Suppressor macrophage treated with lipopolysaccharide for 4 hours (primary cell): ENCODE data around the gene CAPN2.
A peak's percentile ranks its signal among the peaks of the same experiment; 100 is the strongest.
"Not testable (repeated sequence)": the region's sequence is repeated elsewhere in the genome, so short reads cannot be mapped to it uniquely, and the experiment has no call there.

Experiments
- DNase-seq: peaks from one replicate; pipeline ENCODE4 v3.0.0-alpha.2; 2020

The CAPN2 gene

DNA sequence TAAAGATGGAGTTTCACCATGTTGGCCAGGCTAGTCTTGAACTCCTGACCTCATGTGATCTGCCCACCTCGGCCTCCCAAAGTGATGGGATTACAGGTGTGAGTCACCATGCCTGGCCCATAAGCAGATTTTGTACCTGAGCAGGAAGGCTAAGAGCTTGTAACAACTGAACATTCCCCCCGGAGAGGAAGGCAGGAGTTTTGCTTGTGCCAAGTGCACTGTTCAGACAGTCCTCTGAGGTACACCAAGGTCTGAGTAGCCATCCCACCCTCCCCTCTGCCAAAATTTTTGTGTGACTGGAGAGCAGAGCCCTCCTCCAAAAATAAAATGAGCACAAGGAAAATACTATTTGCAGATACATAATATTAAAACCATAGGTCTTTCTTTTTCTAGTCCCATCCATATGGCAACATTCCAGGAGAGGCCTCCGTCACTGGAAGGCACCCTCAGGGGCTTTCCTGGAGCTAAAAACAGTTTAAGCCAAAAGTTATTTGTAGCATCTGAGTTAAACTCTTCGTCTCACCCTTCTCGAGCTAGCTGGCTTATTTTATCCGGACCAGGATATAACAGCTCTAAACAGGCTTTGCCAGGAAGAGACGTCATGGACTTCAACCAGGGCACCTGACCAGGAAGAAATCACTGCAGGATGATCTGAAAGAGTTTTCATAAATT is 27.2 kb downstream of the CAPN2 start:
- DNase-seq = no peak

DNA sequence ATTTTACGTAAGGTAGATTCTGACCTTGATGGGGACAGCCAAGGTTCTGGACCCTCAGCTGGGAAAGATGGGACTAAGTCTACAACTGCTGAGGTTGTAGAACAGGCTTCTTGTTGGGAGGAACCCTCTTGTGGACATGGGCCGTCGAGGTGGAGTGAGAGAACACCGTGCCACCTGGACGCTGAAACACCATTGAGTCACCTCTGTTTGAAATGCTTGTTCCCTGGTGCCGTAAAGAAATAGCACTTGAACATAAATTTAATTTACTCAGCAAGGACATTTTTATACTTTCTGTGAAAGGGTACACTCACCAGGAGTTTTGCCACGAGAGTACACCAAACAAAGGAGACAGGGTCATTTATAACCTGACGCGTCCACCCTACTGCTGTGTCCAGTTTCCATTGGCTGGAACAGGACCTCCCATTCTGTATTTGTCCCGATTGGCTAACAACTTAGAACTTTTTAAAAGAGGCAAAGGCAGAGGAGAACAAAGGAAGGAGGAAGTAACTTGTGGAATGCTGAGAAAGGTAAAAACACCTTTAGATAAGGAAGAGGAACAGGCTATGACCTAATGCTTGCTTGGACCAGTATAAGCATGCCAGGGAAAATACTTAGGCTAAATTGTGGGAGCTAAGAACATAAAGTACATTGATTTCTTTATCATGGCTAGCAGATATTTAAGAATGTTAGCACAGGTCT is 27.8 kb downstream of the CAPN2 start:
- DNase-seq = not testable (repeated sequence)

DNA sequence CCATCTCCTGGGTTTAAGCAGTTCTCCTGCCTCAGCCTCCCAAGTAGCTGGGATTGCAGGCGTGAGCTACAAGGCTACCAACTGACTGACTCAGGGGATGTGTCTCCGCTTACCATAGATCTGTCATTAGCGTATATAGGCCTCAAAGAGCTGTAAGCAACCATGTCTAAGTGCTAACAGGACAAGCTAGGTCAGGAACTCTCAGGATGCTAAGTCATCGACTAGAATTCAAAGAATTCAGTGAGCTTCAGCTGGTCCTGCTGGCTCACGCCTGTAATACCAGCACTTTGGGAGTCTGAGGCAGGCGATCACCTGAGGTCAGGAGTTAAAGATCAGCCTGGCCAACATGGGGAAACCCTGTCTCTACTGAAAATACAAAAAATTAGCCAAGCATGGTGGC is 29.5 kb downstream of the CAPN2 start:
- no peak for DNase-seq

DNA sequence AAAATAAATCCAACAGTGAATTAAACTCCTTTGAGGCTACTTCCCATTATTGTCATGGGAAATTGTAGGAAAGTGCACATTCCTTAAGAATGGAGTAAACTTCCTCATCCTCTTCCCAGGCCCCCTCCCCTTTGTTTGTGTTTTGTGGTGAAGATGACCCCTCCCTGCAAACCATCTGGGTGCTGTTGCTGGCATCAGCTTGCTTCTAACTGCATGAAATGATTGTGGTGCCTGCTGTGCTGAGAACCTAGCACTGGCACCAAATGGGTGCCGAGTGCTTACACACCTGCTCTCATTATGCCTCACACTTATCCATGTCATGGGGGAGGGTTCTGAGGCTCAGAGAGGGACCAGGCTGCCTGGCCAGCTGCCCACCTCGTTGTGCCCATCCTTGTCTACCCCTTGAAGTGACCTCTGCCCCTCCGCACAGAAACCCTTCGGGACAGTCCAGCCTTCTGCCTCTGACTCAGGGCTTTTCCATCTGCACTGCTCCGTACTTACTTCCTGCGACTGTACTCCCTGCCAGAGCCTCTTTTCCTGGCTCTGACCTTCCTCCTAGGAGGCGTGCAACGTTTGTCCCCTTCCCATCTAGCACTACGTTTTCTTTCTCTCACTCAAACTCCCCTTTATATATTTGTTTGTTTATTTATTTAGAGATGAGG is 30.6 kb downstream of the CAPN2 start:
- DNase-seq = no peak

DNA sequence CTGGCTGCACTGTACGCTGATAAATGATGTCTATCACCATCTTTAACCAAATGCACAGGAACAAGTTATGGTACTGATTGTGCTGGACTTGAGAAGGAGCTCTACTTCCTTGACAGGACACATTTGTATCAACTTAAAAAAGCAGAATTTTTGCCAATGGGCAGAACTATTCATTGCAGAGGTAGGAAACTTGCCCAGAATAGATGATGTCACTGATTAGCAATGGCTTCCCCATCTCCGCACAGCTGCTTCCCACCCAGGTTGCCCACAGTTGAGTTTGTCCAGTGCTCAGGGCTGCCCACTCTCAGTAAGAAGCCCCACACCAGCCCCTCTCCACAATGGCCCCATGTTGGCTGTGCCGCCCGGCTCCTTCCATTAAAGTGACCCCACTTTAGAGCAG is 33.4 kb downstream of the CAPN2 start:
- no peak for DNase-seq

DNA sequence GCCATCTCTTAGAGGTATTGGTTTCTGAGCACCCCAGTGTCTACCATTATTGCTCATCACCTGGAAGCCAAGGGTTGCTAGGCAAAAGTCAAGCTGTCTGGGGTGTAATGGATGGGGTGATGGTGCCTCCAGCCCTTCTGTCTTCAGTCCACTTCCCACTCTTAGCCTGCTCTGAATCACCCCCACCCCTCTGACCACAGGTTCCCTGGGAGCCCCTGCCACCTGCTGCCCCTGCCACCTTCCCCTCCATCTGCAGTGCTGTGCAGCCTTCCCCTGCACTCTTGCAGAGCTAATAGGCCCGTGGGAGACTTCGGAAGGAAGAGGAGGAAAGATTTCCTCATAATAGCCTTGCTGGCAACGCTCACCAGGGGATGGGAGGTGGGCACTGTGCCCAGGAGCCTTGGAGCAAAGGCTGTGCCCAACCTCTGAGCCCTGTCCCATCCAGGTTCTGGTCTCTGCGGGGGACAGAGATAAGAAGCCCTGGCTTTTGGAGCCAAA is 35.5 kb downstream of the CAPN2 start:
- no peak for DNase-seq

DNA sequence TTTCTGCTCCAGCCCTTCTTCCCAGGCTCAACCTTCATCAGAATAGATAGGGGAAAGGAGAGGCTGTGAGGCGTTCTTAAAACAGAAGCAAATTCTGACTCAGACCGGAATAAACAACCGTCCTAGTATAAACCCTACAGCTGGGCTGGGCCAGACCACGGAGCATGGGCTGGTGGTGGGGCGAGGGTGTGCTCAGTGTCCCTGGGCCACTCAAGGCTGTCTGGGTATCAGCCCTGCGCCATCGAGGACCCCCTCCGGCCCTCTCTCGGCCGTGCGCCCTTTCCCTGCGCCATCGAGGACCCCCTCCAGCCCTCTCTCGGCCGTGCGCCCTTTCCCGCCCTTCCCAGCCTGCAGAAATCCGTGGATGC is 36.0 kb downstream of the CAPN2 start:
- peak; percentile 55 for DNase-seq

DNA sequence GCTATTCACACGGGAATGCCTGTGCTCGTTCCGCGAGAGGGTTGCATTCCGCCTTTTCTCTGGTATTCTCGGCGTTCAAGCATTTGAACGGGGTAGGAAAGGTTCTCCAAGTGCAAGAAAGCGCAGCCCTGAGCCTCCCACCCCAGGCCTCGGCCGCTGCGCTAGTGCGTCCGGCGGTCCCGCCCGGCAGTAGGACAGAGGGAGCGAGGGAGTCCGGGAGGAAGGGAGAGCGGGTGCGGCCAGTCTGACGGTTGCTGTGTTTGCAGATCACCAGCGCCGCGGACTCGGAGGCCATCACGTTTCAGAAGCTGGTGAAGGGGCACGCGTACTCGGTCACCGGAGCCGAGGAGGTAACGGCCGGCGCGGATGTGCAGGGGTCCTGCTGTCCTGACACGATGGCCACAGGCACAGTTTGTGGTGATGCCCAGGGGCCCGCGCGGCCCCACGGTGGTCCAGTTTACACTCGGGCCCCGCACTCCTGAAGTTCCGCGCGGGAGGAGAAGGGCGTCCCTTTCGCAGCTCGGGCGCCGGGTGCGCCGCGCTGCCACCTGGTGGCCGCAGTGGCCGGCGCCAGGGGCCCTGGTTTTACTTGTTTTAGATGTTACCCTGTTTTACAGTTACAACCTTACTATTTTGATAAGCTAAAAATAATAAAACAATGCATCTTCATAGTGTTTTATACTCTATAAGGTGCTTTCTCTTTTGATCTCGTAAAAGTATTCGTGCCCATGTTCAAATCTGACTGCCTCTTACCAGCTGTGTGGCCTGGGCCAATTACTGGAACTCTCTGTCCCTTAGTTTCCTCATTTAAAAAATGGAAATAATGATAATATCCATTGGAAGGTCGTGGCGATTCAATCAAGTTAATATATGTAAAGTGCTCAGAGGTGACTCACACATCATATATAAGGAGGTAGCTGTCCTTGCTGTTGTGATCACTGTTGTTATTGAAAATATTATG is 36.7 kb downstream of the CAPN2 start:
- DNase-seq = peak; percentile 75

DNA sequence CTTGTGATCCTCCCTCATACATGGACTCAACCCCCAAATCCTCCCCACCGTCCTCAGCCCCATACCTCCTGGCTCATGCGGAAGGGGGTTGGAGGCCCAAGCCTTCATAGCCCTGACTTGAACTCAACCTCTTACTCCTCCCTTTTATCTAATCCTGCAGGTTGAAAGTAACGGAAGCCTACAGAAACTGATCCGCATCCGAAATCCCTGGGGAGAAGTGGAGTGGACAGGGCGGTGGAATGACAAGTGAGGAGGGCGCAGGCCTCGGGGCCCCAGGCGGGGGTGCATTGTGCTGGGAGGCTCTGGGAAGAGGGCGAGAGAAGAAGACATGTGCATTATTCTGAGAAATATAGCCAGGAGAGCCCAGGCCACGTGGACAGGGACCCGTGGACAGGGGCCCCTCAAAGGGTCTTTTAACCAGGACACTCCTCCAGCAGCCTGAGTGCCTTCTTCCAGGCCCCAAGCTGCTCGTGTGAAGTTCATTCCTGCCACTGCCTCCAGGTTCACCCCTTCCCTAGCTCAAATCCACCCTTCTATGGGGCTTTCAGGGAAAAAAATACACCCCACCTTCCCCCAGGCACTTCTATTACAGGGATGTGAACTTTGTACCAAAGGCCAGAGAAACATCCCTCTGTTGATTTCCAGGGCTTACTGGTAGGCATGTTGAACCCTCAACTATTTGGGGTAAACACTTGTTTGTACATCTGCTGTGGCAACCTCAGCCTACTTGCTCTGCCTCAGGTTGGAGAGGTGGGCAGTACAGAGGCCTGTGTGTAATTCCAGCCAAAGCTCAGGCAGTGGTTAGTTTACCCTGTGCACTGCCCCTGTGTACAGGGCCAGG is 38.6 kb downstream of the CAPN2 start:
- DNase-seq = no peak

DNA sequence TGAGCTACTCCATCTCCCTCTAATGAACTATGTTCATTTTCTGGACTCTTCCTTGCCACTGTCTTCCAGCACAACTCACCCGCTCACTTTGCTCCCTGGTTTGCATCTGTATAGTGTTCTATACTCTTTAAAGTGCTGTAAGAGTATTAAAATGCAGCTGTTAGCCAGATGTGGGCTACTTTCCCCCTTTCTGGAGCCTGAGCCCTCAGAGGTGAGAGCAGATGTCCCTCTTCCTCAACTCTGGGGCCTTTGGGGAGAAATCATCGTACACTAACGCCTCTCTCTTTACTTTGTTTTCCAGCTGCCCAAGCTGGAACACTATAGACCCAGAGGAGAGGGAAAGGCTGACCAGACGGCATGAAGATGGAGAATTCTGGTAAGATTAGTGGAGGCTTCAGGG is 39.4 kb downstream of the CAPN2 start:
- no peak for DNase-seq

DNA sequence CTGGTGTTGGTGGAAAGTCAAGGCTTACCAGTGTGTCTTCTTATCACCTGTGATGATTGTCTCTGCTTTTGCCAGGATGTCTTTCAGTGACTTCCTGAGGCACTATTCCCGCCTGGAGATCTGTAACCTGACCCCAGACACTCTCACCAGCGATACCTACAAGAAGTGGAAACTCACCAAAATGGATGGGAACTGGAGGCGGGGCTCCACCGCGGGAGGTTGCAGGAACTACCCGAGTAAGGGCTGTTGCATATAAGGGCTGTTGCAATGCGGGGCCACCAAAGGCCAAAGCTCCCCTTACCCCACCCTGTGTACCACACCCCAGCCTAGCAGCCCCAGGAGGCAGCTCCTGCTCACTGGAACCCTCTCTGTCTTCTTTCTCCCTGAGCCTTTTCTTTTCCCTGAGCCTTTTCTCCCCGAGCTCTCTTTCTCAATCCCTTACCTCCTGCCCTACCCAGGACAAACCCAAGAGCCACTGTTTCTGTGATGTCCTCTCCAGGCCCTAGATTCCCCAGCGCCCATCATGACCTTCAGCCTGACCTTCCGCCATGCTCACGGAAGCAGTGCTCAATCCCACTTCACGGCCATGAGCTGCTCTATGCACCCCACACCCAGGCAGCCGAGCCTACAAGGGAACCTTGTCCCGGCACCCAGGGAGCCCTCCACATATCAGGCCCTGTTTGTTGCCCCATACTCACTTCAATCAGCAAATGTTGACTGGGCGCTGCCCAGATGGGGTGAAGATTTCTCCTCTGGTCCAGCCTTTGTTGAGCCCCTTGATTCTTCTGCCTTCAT is 40.6 kb downstream of the CAPN2 start:
- no peak for DNase-seq

DNA sequence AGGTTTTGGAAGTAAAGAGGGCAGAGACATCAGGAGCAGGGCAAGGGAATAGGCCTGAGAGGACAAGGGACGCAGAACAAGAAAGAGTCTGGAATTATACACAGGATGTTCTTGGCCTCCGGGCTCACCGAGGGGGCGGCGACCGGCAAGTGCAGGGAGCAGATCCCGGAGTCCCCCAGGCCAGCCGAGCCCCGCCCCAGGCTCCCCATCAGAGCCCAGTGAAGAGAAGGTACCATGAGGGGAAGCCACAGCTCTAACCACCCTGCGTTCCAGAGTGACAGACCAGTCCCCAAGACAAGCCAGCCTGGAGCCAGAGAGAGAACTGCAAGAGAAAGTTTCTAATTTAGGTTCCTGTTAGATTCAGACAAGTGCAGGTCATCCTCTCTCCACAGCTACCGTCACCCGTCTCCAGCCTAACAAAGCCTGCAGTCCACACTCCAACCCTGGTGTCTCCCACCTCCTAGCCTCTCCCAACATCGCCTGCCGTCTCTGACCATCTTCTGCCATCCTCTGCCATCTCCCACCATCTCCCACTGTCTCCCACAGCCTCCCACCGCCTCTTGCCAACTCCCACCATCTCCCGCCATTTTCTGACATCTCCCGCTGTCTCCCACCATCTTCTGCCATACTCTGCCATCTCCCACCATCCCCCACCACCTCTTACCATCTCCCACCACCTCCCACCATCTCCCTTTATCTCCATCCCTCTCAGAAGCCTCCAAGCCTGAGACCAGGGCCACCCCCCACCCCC is 42.5 kb downstream of the CAPN2 start:
- DNase-seq = no peak

DNA sequence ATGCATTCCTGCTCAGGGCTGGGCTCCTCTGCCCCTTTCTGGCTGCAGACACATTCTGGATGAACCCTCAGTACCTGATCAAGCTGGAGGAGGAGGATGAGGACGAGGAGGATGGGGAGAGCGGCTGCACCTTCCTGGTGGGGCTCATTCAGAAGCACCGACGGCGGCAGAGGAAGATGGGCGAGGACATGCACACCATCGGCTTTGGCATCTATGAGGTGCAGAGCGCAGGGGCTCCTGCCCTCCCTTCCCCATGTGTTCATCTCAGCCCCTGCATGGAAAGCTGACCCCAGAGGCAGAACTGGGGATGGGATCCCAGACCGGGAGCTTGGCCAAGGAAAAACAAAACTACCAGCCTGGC is 43.1 kb downstream of the CAPN2 start:
- DNase-seq = no peak

DNA sequence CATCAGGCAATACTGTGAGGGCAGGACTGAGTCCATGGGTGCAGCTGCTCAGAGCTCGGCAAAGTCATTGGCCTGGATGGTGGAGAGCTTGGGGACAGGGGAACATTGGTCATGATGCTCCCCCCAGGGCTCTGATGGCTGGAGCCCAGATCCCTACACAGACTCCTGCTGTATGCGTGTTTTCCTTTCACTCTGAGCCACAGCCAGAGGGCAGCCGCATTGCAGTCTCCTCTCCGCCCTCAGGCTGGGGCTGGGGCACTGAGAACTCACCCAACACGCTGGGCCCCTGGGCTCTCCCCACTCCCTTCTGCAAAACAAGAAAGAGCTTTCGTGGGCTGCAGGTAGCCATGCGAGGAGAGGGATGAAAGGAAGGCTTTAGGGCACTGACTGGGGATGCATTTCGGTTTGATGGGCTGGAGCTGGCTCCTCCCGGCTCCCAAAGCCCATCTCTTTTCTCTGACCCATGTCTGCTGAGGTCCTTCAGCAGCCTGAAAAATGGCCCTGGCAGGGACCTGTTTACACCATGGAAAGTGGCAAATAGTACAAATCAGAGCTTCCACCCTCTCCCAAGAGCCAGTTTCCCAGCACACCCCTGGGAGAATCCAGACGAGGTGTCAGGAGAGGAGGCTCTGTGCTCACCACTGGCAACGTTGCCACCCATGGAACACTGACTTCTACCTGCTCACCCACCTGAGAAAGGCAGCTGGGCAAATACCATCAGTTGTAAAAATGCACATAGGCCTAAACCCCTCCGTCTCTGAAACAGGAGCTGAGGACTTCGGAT is 43.8 kb downstream of the CAPN2 start:
- no peak for DNase-seq

DNA sequence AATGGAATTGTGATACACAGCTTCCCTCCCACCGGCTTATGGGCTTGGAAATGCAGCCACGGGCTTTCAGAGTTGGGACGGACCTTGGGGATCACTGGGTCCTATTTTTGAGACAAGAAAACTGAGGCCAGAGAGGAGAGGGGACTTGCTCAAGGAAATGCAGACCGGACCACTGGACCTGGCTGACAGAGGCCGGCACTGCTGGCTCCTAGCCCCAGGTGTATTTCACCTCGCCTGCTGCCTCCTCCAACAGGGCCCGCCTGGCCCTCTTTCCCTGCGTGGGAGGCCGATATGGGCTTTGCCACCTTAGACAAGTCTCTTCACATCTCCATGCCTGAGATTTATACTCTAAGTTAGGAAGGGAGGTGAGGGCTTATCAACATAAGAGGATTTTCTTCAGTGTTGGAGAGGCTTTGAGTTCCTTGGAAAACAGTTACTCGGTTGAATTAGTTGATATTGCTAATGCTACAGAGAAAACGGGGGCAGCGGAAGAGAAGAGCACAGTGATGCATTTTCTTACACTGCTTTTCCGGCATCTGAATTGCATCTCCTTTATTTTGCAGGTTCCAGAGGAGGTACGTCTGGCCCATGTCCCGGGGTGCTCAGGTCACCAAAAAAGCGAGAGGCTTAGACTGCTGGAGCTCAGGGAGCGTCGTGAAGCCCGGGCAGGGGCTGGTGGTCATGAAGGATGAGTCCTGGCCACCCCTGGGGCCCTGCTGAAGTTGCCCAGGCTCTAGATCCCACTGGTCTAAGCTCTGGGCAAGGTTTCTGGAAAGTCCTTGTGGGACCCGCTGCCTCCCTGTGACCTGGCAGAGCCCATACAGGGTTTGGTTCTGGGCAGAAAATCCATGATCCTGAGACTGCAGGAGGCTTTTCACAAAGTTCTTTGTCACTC is 44.7 kb downstream of the CAPN2 start:
- no peak for DNase-seq

DNA sequence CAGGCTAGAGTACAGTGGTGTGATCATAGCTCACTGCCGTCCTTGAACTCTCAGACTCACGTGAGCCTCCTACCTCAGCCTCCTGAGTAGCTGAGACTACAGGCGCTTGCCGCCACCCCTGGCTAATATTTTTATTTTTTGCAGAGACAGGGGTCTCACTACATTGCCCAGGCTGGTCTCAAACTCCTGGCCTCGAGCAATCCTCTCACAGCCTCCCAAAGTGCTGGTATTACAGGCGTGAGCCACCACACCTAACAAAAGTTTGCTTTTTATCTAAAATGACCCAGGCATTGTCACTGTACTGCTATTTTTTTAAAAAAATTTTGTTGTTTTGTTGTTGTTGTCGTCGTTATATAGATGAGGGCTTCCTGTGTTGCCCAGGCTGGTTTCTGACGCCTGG is 46.4 kb downstream of the CAPN2 start:
- no peak for DNase-seq

DNA sequence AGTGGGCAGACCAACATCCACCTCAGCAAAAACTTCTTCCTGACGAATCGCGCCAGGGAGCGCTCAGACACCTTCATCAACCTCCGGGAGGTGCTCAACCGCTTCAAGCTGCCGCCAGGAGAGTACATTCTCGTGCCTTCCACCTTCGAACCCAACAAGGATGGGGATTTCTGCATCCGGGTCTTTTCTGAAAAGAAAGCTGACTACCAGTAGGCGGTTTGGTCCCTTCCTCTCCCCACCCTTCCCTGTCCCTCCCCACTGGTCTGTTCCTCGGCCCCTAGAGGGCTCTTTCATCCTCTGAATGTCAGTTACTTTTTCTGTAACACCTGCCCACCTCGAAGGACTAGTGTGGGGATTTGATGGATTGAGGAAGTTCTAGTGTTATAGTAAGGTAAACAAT is 46.9 kb downstream of the CAPN2 start:
- no peak for DNase-seq

DNA sequence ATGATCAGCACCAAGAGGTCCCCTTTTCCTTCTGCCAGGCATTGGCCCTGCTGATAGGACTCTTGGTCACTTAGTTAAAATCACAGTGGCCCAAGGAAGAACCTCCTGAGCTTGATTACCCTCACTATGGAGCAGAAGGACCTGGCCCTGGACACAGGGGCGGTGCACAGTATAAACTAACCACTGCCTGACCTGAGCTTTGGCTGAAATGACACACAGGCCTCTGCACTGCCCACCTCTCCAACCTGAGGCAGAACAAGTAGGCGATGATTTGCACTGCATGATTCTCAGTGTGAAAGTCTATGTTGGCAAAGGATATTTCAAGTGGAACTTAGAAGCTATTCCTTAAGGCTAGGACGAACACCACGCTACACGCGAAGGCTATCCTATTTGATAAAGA is 48.5 kb downstream of the CAPN2 start:
- DNase-seq = no peak

DNA sequence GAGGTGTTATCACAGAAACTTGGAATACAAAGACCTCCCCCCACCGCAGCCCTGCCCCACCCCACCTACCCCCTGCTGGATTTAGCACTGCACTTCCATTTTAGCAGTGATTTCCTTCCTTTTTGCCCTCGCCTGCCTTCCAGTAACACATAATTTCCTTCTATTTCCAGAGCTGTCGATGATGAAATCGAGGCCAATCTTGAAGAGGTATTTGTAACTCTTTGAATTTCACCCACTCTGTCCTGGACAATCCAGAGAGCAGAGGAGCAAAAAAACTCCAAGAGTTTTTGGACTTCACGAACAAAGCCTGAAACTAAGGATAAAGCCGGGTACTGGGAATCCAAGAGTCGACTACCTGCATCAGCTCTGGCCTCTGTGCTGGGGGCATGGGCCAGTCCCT is 49.1 kb downstream of the CAPN2 start:
- no peak for DNase-seq
